ENCODE results near the gene GOLGA6B.
"Not testable (repeated sequence)": the region's sequence is repeated elsewhere in the genome, so short reads cannot be mapped to it uniquely, and the experiment has no call there.

- not testable (repeated sequence) for TF ChIP-seq CTCF, POLR2A (IDR thresholded peaks at IDR 0.05)
Observed at GRCh38 chr15:72656014-72656413, 1.5 kb downstream of the GOLGA6B start.

Measured in thyroid gland (tissue), 4 donors.